ENCODE results near the gene CRACR2B.

- no peak for TF ChIP-seq CTCF (IDR thresholded peaks at IDR 0.05)
- TF ChIP-seq POLR2A (IDR thresholded peaks at IDR 0.05): no peak
- no peak for TF ChIP-seq POLR2AphosphoS5 (IDR thresholded peaks at IDR 0.05)
Measured at GRCh38 chr11:836700-837099, 9.0 kb downstream of the CRACR2B start.
